ENCODE results near the gene ANO1.

ANO1 gene

GRCh38 chr11:70085815-70086769 lies 8.0 kb downstream of the ANO1 start:
- 90 to 91% methylated on average over 28 to 30 of the region's 30 CpGs for WGBS, 2 experiments (ENCODE audit: insufficient coverage in 2 of 2)
- no peak overlapping the region for H3K4me3 ChIP-seq (ENCODE audit: extremely low read depth, insufficient read depth, low read length, poor library complexity, severe bottlenecking)
- no peaks in the 10 kb centered on the region for H3K9me3 ChIP-seq (ENCODE audit: control insufficient read depth, low read length)
- H3K27ac ChIP-seq (ENCODE audit: low read depth, low read length, severe bottlenecking), result no peak overlapping the region
- no peaks in the 10 kb centered on the region for H3K36me3 ChIP-seq (ENCODE audit: control insufficient read depth, insufficient read depth, low read length)
- no peaks in the 10 kb centered on the region for H3K4me1 ChIP-seq (ENCODE audit: control insufficient read depth, insufficient read depth, low read length, poor library complexity, severe bottlenecking)

- Histone ChIP-seq H3K9me3 (ENCODE audit: control insufficient read depth, low read length) (no peaks in the 10 kb centered on the region), H3K27ac (ENCODE audit: low read depth, low read length, severe bottlenecking) (no peak overlapping the region), H3K4me3 (ENCODE audit: extremely low read depth, insufficient read depth, low read length, poor library complexity, severe bottlenecking) (no peak overlapping the region), H3K36me3 (ENCODE audit: control insufficient read depth, insufficient read depth, low read length) (no peaks in the 10 kb centered on the region), H3K4me1 (ENCODE audit: control insufficient read depth, insufficient read depth, low read length, poor library complexity, severe bottlenecking) (no peaks in the 10 kb centered on the region)
- WGBS, 2 experiments (ENCODE audit: insufficient coverage in 2 of 2), result 76 to 77% methylated on average over 22 to 24 of the region's 32 CpGs
These were observed 9.5 kb downstream of the ANO1 start for GRCh38 chr11:70087446-70088167.

- Histone ChIP-seq H3K27ac (ENCODE audit: low read depth, low read length, severe bottlenecking) (no peak overlapping the region), H3K9me3 (ENCODE audit: control insufficient read depth, low read length) (no peaks in the 10 kb centered on the region), H3K4me1 (ENCODE audit: control insufficient read depth, insufficient read depth, low read length, poor library complexity, severe bottlenecking) (no peaks in the 10 kb centered on the region), H3K36me3 (ENCODE audit: control insufficient read depth, insufficient read depth, low read length) (no peaks in the 10 kb centered on the region), H3K4me3 (ENCODE audit: extremely low read depth, insufficient read depth, low read length, poor library complexity, severe bottlenecking) (no peak overlapping the region)
- WGBS, 2 experiments (ENCODE audit: insufficient coverage in 2 of 2), result 75 to 76% methylated on average over 15 to 16 of the region's 16 CpGs
These were observed 10.7 kb downstream of the ANO1 start for GRCh38 chr11:70088735-70089250.

GRCh38 chr11:70089631-70090030 lies 11.5 kb downstream of the ANO1 start:
- Histone ChIP-seq H3K27ac (ENCODE audit: low read depth, low read length, severe bottlenecking) (no peak overlapping the region), H3K4me3 (ENCODE audit: extremely low read depth, insufficient read depth, low read length, poor library complexity, severe bottlenecking) (no peak overlapping the region), H3K36me3 (ENCODE audit: control insufficient read depth, insufficient read depth, low read length) (no peaks in the 10 kb centered on the region), H3K4me1 (ENCODE audit: control insufficient read depth, insufficient read depth, low read length, poor library complexity, severe bottlenecking) (no peaks in the 10 kb centered on the region), H3K9me3 (ENCODE audit: control insufficient read depth, low read length) (no peaks in the 10 kb centered on the region)
- WGBS, 2 experiments (ENCODE audit: insufficient coverage in 2 of 2), result 78% methylated on average over 9 of the region's 9 CpGs

- 76 to 78% methylated on average over 8 to 9 of the region's 9 CpGs for WGBS, 2 experiments (ENCODE audit: insufficient coverage in 2 of 2)
- Histone ChIP-seq H3K4me3 (ENCODE audit: extremely low read depth, insufficient read depth, low read length, poor library complexity, severe bottlenecking) (no peak overlapping the region), H3K27ac (ENCODE audit: low read depth, low read length, severe bottlenecking) (no peak overlapping the region), H3K4me1 (ENCODE audit: control insufficient read depth, insufficient read depth, low read length, poor library complexity, severe bottlenecking) (no peaks in the 10 kb centered on the region), H3K9me3 (ENCODE audit: control insufficient read depth, low read length) (no peaks in the 10 kb centered on the region), H3K36me3 (ENCODE audit: control insufficient read depth, insufficient read depth, low read length) (no peaks in the 10 kb centered on the region)
These were observed 12.9 kb downstream of the ANO1 start for GRCh38 chr11:70090961-70091381.

- Histone ChIP-seq H3K9me3 (ENCODE audit: control insufficient read depth, low read length) (no peaks in the 10 kb centered on the region), H3K36me3 (ENCODE audit: control insufficient read depth, insufficient read depth, low read length) (no peaks in the 10 kb centered on the region), H3K4me3 (ENCODE audit: extremely low read depth, insufficient read depth, low read length, poor library complexity, severe bottlenecking) (no peak overlapping the region), H3K27ac (ENCODE audit: low read depth, low read length, severe bottlenecking) (no peak overlapping the region), H3K4me1 (ENCODE audit: control insufficient read depth, insufficient read depth, low read length, poor library complexity, severe bottlenecking) (no peaks in the 10 kb centered on the region)
- 96 to 98% methylated on average over 8 of the region's 8 CpGs for WGBS, 2 experiments (ENCODE audit: insufficient coverage in 2 of 2)
These were observed 13.5 kb downstream of the ANO1 start for GRCh38 chr11:70091638-70092037.

- H3K36me3 ChIP-seq (ENCODE audit: control insufficient read depth, insufficient read depth, low read length), result no peaks in the 10 kb centered on the region
- H3K27ac ChIP-seq (ENCODE audit: low read depth, low read length, severe bottlenecking), result no peak overlapping the region
- no peaks in the 10 kb centered on the region for H3K4me1 ChIP-seq (ENCODE audit: control insufficient read depth, insufficient read depth, low read length, poor library complexity, severe bottlenecking)
- no peaks in the 10 kb centered on the region for H3K9me3 ChIP-seq (ENCODE audit: control insufficient read depth, low read length)
- no peak overlapping the region for H3K4me3 ChIP-seq (ENCODE audit: extremely low read depth, insufficient read depth, low read length, poor library complexity, severe bottlenecking)
- 93% methylated on average over 8 of the region's 8 CpGs for WGBS, 2 experiments (ENCODE audit: insufficient coverage in 2 of 2)
These were observed 15.0 kb downstream of the ANO1 start for GRCh38 chr11:70092959-70093715.

GRCh38 chr11:70095541-70096252 lies 17.6 kb downstream of the ANO1 start:
- 92 to 94% methylated on average over 8 to 11 of the region's 13 CpGs for WGBS, 2 experiments (ENCODE audit: insufficient coverage in 2 of 2)
- Histone ChIP-seq H3K27ac (ENCODE audit: low read depth, low read length, severe bottlenecking) (no peak overlapping the region), H3K4me1 (ENCODE audit: control insufficient read depth, insufficient read depth, low read length, poor library complexity, severe bottlenecking) (no peaks in the 10 kb centered on the region), H3K4me3 (ENCODE audit: extremely low read depth, insufficient read depth, low read length, poor library complexity, severe bottlenecking) (no peak overlapping the region), H3K36me3 (ENCODE audit: control insufficient read depth, insufficient read depth, low read length) (no peaks in the 10 kb centered on the region), H3K9me3 (ENCODE audit: control insufficient read depth, low read length) (no peaks in the 10 kb centered on the region)

- no peaks in the 10 kb centered on the region for H3K4me1 ChIP-seq (ENCODE audit: control insufficient read depth, insufficient read depth, low read length, poor library complexity, severe bottlenecking)
- no peak overlapping the region for H3K27ac ChIP-seq (ENCODE audit: low read depth, low read length, severe bottlenecking)
- WGBS, 2 experiments (ENCODE audit: insufficient coverage in 2 of 2), result 84 to 91% methylated on average over 23 of the region's 23 CpGs
- H3K36me3 ChIP-seq (ENCODE audit: control insufficient read depth, insufficient read depth, low read length), result no peaks in the 10 kb centered on the region
- no peak overlapping the region for H3K4me3 ChIP-seq (ENCODE audit: extremely low read depth, insufficient read depth, low read length, poor library complexity, severe bottlenecking)
- H3K9me3 ChIP-seq (ENCODE audit: control insufficient read depth, low read length), result no peaks in the 10 kb centered on the region
These were observed 19.9 kb downstream of the ANO1 start for GRCh38 chr11:70097783-70098563.
